Measurements from ENCODE around the gene CHRM2.
"Not testable (repeated sequence)": the region's sequence is repeated elsewhere in the genome, so short reads cannot be mapped to it uniquely, and the experiment has no call there.

CHRM2 gene

GRCh38 chr7:136868496-136869000 is at the start of gene CHRM2:
Gene CHRM2, plus strand, starts transcription at chr7:136868652. Its CDS starts 146,214 bp downstream, at chr7:137014866.
- FAIRE-seq: no peak

- not testable (repeated sequence) for FAIRE-seq
Measured at GRCh38 chr7:136831398-136831797, 37.1 kb upstream of the CHRM2 start.

- no peak for FAIRE-seq
Measured at GRCh38 chr7:136845899-136846465, 22.5 kb upstream of the CHRM2 start.

GRCh38 chr7:136847858-136848257 is 20.6 kb upstream of the CHRM2 start:
- FAIRE-seq: no peak

- no peak for FAIRE-seq
Measured at GRCh38 chr7:136853654-136854053, 14.8 kb upstream of the CHRM2 start.

GRCh38 chr7:136857573-136857972 is 10.9 kb upstream of the CHRM2 start:
- no peak for FAIRE-seq

GRCh38 chr7:136859803-136860202 is 8.6 kb upstream of the CHRM2 start:
- no peak for FAIRE-seq

- FAIRE-seq: no peak
Measured at GRCh38 chr7:136865236-136865635, 3.2 kb upstream of the CHRM2 start.

- FAIRE-seq: no peak
Measured at GRCh38 chr7:136865777-136866176, 2.7 kb upstream of the CHRM2 start.

- no peak for FAIRE-seq
Measured at GRCh38 chr7:136869001-136869961, 829 bp downstream of the CHRM2 start.

GRCh38 chr7:136869991-136870865 is 1.8 kb downstream of the CHRM2 start:
- no peak for FAIRE-seq

GRCh38 chr7:136870866-136871487 is 2.5 kb downstream of the CHRM2 start:
- FAIRE-seq: no peak

GRCh38 chr7:136874393-136875032 is 6.1 kb downstream of the CHRM2 start:
- FAIRE-seq: no peak

- FAIRE-seq: no peak
Measured at GRCh38 chr7:136877509-136877908, 9.1 kb downstream of the CHRM2 start.

- no peak for FAIRE-seq
Measured at GRCh38 chr7:136877990-136878389, 9.5 kb downstream of the CHRM2 start.

GRCh38 chr7:136878878-136879277 is 10.4 kb downstream of the CHRM2 start:
- FAIRE-seq: no peak

- no peak for FAIRE-seq
Measured at GRCh38 chr7:136883046-136883445, 14.6 kb downstream of the CHRM2 start.

GRCh38 chr7:136884492-136884891 is 16.0 kb downstream of the CHRM2 start:
- no peak for FAIRE-seq

GRCh38 chr7:136887317-136887716 is 18.9 kb downstream of the CHRM2 start:
- no peak for FAIRE-seq

GRCh38 chr7:136890399-136890798 is 21.9 kb downstream of the CHRM2 start:
- FAIRE-seq: no peak

- no peak for FAIRE-seq
Measured at GRCh38 chr7:136891850-136892249, 23.4 kb downstream of the CHRM2 start.

- FAIRE-seq: no peak
Measured at GRCh38 chr7:136894789-136895188, 26.3 kb downstream of the CHRM2 start.

Data from A204.1 (cell line).